ENCODE measurements around the gene HOXC9. TPM values are rescaled to one million over a fixed set of nuclear protein-coding genes. Genes with fewer than 3 reads are reported as not detected.

The HOXC9 gene
- total and polyA plus RNA-seq, 9 of the 15 experiments (the other 6 are each of a cell fraction or from before 2014, with no cell fraction given), result 1.1 to 10.5 (median 9.3) TPM

DNA sequence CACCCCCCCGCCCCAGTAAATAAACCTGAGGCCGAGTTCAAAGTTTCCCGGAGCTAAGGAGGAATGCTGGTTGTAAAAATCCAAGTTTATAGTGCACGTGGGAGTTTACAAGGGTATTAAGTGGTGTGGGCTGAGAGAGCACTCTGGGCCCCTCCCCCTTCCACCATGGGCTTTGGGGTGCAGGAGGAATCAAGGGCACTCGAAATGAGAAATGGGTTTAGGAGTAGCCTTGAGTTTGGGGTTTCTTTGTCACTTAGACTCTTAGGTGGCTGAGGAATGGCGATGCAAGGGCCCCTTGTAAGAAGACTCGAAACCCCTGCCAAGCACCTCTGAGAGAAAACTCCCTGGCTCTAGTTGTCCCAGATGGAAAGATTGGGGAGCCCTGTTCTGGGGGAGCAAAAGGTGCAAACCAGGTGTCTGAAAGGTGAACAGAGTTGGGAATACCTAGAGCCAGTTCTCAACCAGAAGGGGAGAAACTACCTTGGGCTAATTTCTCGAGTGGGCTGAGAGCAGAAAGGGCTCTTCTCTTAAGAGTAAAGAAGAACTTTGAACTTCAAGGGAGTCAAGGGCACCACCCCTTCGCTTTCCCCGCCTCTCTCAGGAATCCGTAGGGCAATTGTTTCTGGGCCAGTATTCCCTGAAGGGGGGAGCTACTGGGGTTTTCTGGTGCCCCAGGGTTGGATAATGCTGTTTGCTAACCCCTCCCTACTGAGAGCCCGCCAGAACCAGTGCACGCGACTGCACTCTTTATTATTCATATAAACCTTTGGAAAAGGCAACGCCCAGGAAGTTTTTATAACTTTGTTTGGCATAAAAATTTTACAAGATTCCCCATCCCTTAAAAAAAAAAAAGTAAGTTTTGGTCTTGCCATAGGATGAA is 21.2 kb upstream of the HOXC9 start:
- POLR2A ChIA-PET, result no interaction called here
- CTCF ChIA-PET (ENCODE audit: low intra/inter-chr PET ratio), result interaction anchor here (0.6 kb wide), 1 partner anchor 186 kb away, joined by 3 read pairs; no protein-coding TSS in a partner anchor
- 13% methylated on average over 15 of the region's 15 CpGs for WGBS (ENCODE audit: insufficient coverage, low coverage, missing lambda C conversion rate)
- no TSS peak for BruUV-seq (replicated peaks)
- H4K20me1 ChIP-seq (replicated peaks; ENCODE audit: control insufficient read depth, insufficient read depth, low read length), result no peaks in the 10 kb centered on the region; the same call in 1 of the 2 replicates
- no peak overlapping the region for H3K27ac ChIP-seq (ENCODE audit: extremely low read depth, low read depth, low read length)
- in situ Hi-C loops (cut with MboI) (no loop called here), intact Hi-C loops (cut with micrococcal nuclease) (no loop called here)
- H3K36me3 ChIP-seq (ENCODE audit: control insufficient read depth, insufficient read depth, low read length), result no peaks in the 10 kb centered on the region
- H3K9me1 ChIP-seq (ENCODE audit: control insufficient read depth, insufficient read depth, low read length), result no peaks in the 10 kb centered on the region
- 0 out of 2 replicates have a peak, but pooled peaks have one; percentile 3 for TF ChIP-seq ELF1 (tag; IDR thresholded peaks at IDR 0.05)
- TF ChIP-seq ARID1B (IDR thresholded peaks at IDR 0.05), result no peak
- H3K9me3 ChIP-seq (replicated peaks; ENCODE audit: control insufficient read depth, insufficient read depth, low read depth, low read length), result no peaks in the 10 kb centered on the region
- no peak overlapping the region for H3K4me3 ChIP-seq
- DNase-seq (ENCODE audit: extremely low read depth in 1 of 4, low spot score in 3 of 4) (no peak), FAIRE-seq (no peak), ATAC-seq (no peak)
- peak overlapping the region; percentile 32; the same call in 1 of the 2 replicates for H2AFZ ChIP-seq (ENCODE audit: low read depth, low read length)
- no peaks in the 10 kb centered on the region for H3K79me2 ChIP-seq (ENCODE audit: control insufficient read depth, insufficient read depth, low read length)
- H3K9ac ChIP-seq (ENCODE audit: insufficient read depth in 1 of 2, low read depth in 2 of 2, low read length in 2 of 2), result no peak overlapping the region
- H3K4me1 ChIP-seq (replicated peaks in 1 of 2; ENCODE audit: control insufficient read depth in 2 of 2, insufficient read depth in 2 of 2, low read length in 2 of 2), result peaks cover 2 to 21% of the 10 kb centered on the region in 2 experiments; a peak in 2 of 5 replicates
- H3K4me2 ChIP-seq (ENCODE audit: insufficient read depth, low read length), result no peak overlapping the region
- peaks cover 37 to 51% of the 10 kb centered on the region in 2 experiments for H3K27me3 ChIP-seq (ENCODE audit: control insufficient read depth in 2 of 2, insufficient read depth in 2 of 2, low read length in 2 of 2)
